HUDEP-2 (cell line): Measurements from ENCODE around the gene KLK6.

Experiments
- DNase-seq, 76 experiments: peaks; one replicate each; lab custom pipeline; 2025; ENCODE audit not compliant: unreplicated experiment in 76 of 76; lab: John Stamatoyannopoulos, UW

KLK6 gene

DNA sequence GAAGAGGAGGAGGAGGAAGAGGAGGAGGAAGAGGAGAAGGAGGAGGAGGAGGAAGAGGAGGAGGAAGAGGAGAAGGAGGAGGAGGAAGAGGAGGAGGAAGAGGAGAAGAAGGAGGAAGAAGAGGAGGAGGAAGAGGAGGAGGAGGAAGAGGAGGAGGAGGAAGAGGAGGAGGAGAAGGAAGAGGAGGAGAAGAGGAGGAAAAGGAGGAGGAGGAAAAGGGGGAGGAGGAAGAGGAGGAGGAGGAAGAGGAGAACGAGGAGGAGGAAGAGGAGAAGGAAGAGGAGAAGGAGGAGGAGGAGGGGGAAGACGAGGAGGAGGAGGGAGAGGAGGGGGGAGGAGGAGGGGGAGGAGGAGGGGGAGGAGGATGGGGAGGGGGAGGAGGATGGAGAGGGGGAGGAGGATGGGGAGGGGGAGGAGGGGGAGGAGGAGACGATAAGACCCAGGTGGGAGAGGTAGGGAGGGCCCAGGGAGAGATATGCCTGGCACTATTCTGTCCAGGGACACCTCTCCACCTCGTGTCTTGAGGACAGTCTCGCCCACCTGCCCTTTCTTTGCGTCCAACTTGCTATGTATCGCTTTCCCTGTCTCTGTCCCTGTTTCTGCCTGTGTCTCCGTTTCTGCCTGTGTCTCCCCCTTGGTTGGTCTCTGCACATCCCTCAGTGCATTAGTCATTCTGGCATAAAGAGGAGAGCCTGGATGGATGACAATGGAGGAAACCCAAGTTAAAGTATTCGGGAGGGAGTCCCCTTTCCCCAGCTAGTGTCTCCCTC is 9.5 kb downstream of the KLK6 start:
- DNase-seq: no peak

DNA sequence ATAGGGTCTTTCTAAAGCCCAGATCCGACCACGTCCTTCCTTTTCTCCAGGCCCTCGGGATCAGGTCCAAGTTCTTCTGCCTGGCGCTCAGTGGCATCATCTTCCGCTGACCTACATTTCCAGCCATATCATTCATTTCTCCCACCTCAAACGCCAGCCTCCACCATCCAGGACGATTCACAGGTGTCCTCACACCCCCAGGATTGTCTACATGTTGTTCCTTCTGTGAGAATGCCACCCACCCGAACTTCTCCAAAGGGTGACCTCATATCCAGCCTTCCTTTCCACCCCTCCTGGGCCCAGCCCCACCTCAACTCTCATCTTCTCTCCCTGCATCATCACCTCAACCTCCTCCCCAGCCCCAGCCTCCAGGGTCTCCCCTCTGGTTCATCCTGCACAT is 11.8 kb downstream of the KLK6 start:
- DNase-seq: no peak

DNA sequence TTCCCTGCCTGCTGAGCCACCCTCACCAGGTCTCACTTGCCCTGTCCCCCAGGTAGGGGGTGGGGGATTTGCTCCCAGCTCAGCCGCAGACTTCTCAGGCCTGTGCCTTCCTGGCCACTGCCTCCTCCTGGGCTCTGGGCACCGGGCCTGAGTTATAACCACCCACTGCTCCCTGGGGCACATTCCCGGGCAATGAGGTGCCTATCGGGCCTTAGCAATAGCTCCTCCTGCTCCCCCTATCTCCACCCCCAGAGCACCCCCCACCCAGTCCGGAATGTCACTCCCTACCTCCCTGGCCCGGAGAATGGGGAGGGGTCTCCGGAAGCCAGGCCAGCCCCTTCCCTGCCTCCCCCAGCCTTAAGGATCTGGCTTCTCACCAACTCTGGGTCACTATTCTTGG is 16.5 kb downstream of the KLK6 start, which contains the start of gene KLK5:
Gene KLK5, minus strand, starts transcription at position 129 of the 400 bp plus-strand sequence. CDS start 381 bp downstream, outside the sequence.
- DNase-seq: no peak

- no peak for DNase-seq
Measured at GRCh38 chr19:50949861-50950260, 19.5 kb downstream of the KLK6 start.

- DNase-seq: no peak
Measured at GRCh38 chr19:50947123-50947522, 22.3 kb downstream of the KLK6 start.

DNA sequence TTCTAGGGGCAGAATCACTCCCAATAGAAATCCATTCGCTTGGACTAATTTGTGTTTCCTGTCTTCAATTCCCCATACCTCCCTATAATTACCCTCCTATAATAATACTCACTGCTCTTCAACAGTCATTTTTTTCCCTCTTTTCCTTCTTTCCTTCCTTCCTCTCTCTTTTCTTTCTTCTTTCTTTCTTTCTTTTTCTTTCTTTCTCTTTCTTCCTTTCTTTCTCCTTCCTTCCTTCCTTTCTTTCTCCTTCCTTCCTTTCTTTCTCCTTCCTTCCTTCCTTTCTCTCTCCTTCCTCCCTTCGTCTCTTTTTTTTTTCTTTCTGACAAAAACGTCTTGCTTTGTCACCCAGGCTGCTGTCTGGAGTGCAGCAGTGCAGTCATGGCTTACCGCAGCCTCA is 24.6 kb downstream of the KLK6 start:
- no peak for DNase-seq

GRCh38 chr19:50943074-50943828 is 26.1 kb downstream of the KLK6 start:
- no peak for DNase-seq

DNA sequence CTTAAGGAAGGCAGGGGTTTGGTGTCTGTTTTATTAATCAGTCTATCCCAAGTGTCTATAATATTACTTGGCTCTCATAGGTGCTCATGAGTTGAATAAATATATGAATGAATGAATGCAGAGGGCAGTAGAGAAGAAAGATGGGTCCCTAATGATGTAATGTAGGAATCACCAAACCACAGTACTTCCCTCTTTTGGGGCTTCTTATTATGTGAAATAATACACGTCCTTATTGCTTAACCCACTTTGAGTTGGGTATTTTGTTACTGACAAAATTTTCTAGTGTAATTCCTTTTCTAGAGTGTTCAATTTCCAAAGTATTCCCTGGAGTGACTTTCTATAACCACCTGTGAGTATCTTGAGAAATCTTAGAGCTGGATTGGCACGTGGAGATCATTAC is 29.8 kb downstream of the KLK6 start:
- no peak for DNase-seq

DNA sequence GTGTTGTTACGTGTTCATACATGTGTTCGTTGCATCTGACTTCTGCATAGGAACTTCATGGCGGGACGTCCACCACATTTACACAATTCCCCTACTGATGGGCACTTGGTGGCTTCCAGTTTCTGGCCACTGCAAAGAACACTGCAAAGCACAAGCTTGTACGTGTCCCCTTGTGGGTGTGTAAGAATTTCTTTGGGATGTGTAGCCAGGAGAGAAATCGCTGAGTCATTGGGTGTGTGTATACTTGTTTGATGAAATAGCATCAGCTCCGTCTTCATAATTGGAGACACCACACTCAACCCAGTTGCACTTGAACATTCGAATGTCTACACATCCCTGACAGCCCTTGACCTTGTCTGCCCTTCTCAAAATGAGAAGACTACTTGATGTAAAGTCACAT is 35.8 kb downstream of the KLK6 start:
- DNase-seq: peak in 18 of 76 experiments; percentile 8 to 42 (median 18)

- DNase-seq: no peak
Measured at GRCh38 chr19:50932690-50933083, 36.7 kb downstream of the KLK6 start.

- no peak for DNase-seq
Measured at GRCh38 chr19:50932018-50932689, 37.2 kb downstream of the KLK6 start.

GRCh38 chr19:50931023-50931422 is 38.4 kb downstream of the KLK6 start:
- DNase-seq: no peak

- DNase-seq: no peak
Measured at GRCh38 chr19:50928831-50929230, 40.6 kb downstream of the KLK6 start.

DNA sequence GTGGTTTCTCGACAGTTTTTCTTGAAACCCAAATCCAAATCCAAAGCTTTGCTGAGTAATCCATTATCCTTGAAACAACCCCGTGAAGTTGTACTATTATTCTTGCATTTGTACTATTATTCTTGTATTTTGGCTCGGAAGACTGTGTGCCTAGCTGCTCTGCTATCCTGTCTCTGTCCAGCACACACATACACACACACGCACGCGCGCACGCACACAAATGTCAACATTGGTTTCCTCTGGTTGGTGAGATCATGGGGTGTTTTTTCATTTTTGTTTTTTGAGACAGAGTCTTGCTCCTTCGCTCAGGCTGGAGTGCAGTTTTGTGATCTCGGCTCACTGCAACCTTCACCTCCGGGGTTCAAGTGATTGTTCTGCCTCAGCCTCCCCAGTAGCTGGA is 43.2 kb downstream of the KLK6 start:
- DNase-seq: no peak

GRCh38 chr19:50925734-50926133 is 43.7 kb downstream of the KLK6 start:
- no peak for DNase-seq

GRCh38 chr19:50924586-50924985 is 44.8 kb downstream of the KLK6 start:
- DNase-seq: no peak

DNA sequence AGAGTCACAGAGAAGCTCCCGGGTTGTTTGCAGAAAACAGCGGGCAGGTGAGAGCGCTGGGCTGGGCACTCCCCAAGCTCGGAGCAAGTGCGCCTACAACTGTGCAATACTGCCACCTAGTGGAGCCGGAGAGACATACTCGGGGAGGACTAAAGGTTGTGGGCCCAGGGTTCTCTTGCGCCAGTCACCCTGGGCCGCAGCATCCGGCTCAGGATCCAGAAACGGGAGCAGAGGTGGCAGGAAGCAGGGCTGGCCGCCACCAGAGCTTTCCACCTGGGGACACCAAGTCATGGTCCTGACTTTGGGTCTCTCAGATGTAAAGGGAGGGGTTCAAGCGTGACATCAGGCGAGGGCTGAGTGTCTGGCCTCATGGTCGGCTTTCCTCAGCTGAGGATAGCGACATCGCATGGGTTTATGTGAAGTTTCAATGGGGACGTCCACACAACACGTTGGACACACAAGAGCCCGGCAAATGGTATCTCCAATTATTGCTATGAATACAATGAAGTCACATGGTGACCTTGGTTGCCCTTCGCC is 47.0 kb downstream of the KLK6 start:
- peak in 71 of 76 experiments; percentile 27 to 86 (median 61) for DNase-seq

GRCh38 chr19:50921426-50922316 is 47.7 kb downstream of the KLK6 start:
- no peak for DNase-seq

DNA sequence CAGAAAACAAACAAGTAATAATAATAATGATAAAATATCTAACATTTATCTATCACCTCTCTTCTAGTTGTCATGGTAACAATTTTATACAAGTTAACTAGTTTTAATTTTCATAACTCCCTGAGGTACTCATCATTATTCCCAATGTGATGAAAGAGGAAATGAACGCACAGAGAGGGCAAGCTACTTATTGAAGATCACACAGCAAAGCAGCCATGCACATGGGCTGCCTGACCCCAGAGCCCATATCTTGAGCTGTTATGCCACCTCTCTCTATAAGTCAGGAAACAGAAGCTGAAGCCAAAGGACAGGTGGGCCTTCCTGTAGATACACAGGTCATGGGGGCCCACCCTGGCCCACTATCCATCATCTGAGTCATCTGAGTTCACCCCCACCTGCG is 53.3 kb downstream of the KLK6 start:
- DNase-seq: no peak
